Breast epithelium (tissue), 4 donors: ENCODE measurements around the gene GCGR. TPM values are rescaled to one million over a fixed set of nuclear protein-coding genes. Genes with fewer than 3 reads are reported as not detected.
A peak's percentile ranks its signal among the peaks of the same experiment; 100 is the strongest.

Experiments used
- DNase-seq, 2 donors: peaks; one replicate each; pipeline ENCODE4 v3.0.0-alpha.2; 2019; ENCODE audit warnings: low spot score in 2 of 2
- H3K27ac ChIP-seq, 2 donors: fragments of 200-600 bp; sonication (generic) in 1 of 2; one replicate each; pipeline ENCODE4 v1.5.1; 2016 to 2019; ENCODE audit warnings: mild to moderate bottlenecking in 1 of 2
- H3K27me3 ChIP-seq, 2 donors: fragments of 200-600 bp; sonication (generic) in 1 of 2; one replicate each; pipeline versions ENCODE4 v1.5.1 to v1.6.0; 2017 to 2019; ENCODE audit warnings: control low read depth in 1 of 2, mild to moderate bottlenecking in 1 of 2
- H3K36me3 ChIP-seq: fragments of 200-600 bp; one replicate; pipeline ENCODE4 v1.5.1; 2019
- H3K4me1 ChIP-seq, 2 donors: fragments of 200-600 bp; sonication (generic); one replicate each; pipeline ENCODE4 v1.5.1; 2016 to 2019; ENCODE audit warnings: control low read depth in 1 of 2
- H3K4me3 ChIP-seq, 3 donors: fragments of 200-600 bp; sonication (generic); 1 replicate in 2 of 3; 2 replicates in 1 of 3; pipeline ENCODE4 v1.5.1; 2016 to 2019; ENCODE audit warnings: mild to moderate bottlenecking in 3 of 3, moderate library complexity in 2 of 3
- H3K9me3 ChIP-seq, 2 donors: fragments of 200-600 bp; sonication (generic) in 1 of 2; one replicate each; pipeline ENCODE4 v1.5.1; 2016 to 2019; ENCODE audit warnings: control low read depth in 1 of 2
- POLR2A ChIP-seq: fragments of 450-650 bp; IDR thresholded peaks from one replicate; pipeline ENCODE4 v1.6.1; 2016; ENCODE audit warnings: antibody characterized with exemption, mild to moderate bottlenecking, moderate library complexity
- POLR2AphosphoS5 ChIP-seq, 3 donors: sonication (generic); formaldehyde crosslinking; IDR thresholded peaks; one replicate each; pipeline ENCODE4 v1.6.1; 2017; ENCODE audit warnings: antibody characterized with exemption in 3 of 3
- intact Hi-C: fragments of 100-400 bp; cut with DNase I; formaldehyde crosslinking; loops from one replicate; pipeline ENCODE4 v1.15.1; 2023; ENCODE audit warnings: low total_unique reads
- total RNA-seq, 3 donors: library from RNA; depleted of rRNA; stranded (reverse); fragments of >200 nt; gene quantifications; one replicate each; pipeline ENCODE4 v1.1.0, GENCODE V29; 2016
- TF ChIP-seq, protein P1 (sequence below), 3 donors: fragments of 450-650 bp; IDR thresholded peaks; one replicate each; pipeline ENCODE4 v1.5.1; 2016 to 2017; ENCODE audit warnings: antibody characterized with exemption in 3 of 3, mild to moderate bottlenecking in 3 of 3, moderate library complexity in 3 of 3

Gene GCGR
- total RNA-seq, 3 donors from 2014 or later = not detected

DNA sequence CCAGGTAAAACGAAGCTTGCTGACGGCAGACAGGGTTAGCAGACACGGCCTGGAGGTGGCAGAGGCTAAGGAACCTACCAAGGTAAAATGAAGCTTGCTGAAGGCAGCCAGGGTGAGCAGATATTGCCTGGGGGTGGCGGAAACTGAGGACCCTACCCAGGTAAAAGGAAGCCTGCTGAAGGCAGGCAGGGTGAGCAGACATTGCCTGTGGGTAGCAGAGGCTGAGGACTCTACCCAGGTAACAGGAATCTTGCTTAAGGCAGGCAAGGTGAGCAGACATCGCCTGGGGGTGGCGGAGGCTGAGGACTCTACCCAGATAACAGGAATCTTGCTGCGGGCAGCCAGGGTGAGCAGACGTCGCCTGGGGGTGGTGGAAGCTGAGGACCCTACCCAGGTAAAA, 2.6 kb upstream of the GCGR start:
- TF ChIP-seq POLR2AphosphoS5 (IDR thresholded peaks at IDR 0.05) (no peak), POLR2A (no peak)
- TF ChIP-seq, protein P1, sequence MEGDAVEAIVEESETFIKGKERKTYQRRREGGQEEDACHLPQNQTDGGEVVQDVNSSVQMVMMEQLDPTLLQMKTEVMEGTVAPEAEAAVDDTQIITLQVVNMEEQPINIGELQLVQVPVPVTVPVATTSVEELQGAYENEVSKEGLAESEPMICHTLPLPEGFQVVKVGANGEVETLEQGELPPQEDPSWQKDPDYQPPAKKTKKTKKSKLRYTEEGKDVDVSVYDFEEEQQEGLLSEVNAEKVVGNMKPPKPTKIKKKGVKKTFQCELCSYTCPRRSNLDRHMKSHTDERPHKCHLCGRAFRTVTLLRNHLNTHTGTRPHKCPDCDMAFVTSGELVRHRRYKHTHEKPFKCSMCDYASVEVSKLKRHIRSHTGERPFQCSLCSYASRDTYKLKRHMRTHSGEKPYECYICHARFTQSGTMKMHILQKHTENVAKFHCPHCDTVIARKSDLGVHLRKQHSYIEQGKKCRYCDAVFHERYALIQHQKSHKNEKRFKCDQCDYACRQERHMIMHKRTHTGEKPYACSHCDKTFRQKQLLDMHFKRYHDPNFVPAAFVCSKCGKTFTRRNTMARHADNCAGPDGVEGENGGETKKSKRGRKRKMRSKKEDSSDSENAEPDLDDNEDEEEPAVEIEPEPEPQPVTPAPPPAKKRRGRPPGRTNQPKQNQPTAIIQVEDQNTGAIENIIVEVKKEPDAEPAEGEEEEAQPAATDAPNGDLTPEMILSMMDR (IDR thresholded peaks at IDR 0.05) = no peak
- Histone ChIP-seq H3K9me3 (no peaks in the 10 kb centered on the region), H3K4me3 (no peak overlapping the region), H3K27me3 (peaks cover 12 to 60% of the 10 kb centered on the region in 2 donors), H3K4me1 (peaks cover 6 to 12% of the 10 kb centered on the region in 2 donors), H3K27ac (no peak overlapping the region), H3K36me3 (no peaks in the 10 kb centered on the region)
- intact Hi-C loops = no loop called here
- no peak for DNase-seq

DNA sequence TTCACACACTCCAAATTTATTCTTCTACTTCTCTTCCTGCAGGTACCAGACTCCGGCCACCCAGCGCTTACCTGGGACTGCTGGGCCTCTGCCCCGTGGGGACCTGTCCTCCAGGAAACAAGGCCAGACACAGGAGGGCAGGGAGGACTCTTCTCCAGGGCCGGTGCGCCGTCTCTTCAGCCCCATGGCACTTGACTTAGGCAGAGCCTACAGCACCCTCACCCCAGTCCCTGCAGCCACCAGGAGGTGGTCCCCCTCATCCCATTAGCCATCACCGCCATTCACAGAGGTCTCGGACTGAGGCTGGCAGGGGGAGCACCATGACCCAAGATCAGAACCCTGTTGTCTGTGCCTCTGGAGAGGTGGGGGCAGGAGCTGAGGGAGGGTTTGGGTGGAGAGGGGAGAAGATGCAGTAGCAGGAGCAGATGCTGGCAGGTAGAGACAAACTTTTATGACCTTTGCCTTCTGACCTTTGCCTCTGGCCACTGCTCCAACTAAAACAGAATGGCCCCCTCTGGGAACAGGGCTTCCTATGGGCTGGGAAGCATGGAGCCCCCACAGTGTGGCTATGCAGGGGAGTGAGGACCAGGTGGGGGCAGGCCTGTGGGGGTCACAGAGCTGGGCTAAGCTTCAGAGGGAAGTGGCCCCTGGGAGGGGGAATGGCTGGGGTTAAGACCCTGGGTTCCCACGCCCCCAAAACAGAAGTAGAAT, 1.7 kb upstream of the GCGR start:
- Histone ChIP-seq H3K9me3 (no peaks in the 10 kb centered on the region), H3K4me1 (peaks cover 6 to 12% of the 10 kb centered on the region in 2 donors), H3K27ac (no peak overlapping the region), H3K36me3 (no peaks in the 10 kb centered on the region), H3K4me3 (no peak overlapping the region), H3K27me3 (peaks cover 12 to 69% of the 10 kb centered on the region in 2 donors)
- TF ChIP-seq, protein P1 (IDR thresholded peaks at IDR 0.05) = no peak
- TF ChIP-seq POLR2AphosphoS5 (IDR thresholded peaks at IDR 0.05) (no peak), POLR2A (no peak)
- DNase-seq = no peak
- intact Hi-C loops = no loop called here

DNA sequence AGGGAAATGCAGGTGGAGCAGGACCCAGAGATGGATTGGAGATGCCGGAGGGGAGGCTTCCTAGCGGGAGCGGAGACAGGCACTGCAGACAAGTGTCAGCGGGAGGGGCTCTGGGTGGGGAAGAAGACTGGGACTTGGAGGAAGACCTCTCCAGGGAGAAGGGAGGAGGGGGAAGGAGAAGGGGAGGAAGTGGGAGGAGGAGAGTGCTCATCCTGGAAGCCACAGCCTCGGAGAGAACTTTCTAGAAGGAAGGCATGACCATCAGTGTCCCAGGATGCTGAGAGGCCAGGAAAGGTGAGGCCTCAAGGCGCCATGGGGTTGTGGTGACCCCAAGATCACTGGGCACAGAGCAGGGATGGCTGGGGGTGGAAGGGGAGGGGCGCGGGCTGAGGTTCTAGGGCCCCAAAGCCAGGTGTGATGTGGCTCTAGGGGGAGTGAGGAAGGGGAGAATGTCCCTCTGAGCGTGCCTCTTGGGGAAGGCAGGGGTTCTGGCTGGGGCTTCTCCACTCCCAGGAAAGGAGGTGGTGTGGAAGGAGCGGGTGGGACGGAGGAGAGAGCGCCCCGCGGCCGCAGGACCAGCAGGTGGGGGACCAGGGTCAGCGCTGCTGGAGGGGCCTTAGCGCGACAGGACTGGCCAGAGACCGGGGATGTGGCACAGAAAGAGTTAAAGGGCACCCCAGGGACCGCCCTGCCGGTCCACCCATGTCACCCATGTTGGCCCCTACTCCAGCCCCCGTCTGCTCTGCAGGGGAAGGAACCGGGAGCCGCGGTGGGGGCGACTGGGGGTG, 900 bp upstream of the GCGR start:
- peaks cover 12 to 78% of the 10 kb centered on the region in 2 donors for H3K27me3 ChIP-seq
- no peak for DNase-seq
- H3K27ac ChIP-seq = no peak overlapping the region
- intact Hi-C loops = no loop called here
- no peak for TF ChIP-seq POLR2A
- no peaks in the 10 kb centered on the region for H3K9me3 ChIP-seq
- no peaks in the 10 kb centered on the region for H3K36me3 ChIP-seq
- peaks cover 6 to 12% of the 10 kb centered on the region in 2 donors for H3K4me1 ChIP-seq
- peak overlapping the region in 1 of 3 donors; percentile 61 for H3K4me3 ChIP-seq

DNA sequence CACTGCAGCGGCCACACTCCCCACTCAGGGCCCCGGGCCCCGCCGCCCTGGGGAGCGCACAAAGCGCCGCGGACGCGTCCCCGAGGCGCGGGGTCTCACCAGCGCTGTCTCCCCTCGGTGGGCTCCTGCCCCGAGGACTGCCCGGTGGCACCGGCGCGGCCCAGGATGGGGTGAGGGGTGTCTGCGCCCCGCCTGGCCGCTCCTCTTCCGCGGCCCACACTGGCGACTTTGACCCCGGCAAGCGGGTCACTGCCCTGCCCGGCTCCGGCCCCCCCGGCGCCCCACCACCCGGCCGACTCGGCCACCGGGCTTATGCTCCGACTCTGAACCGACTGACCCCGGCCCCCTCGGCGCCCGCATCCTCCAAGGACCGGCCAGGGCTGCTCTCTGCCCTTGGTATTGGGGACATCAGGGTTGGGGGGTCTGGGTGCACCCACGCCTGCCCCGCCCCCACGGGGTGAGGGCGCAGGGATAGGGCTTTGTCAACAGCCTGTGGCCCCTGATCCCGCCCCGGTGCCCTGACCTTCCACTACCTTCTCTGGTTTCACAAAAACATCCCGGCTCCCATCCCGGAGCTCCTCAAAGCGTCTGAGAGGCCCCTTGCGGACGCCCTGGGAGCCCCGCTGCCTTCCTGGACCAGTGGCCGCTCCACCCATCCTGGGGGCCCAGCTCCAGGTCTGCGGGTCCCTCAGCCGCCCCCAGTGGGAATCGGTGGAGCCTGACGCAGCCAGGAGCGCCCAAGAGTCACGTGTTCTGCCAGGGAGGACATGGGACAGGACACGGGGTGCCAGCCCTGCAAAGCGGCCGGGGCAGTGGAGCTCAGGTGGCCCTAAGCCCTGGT, 829 bp downstream of the GCGR start:
- Histone ChIP-seq H3K27ac (no peak overlapping the region), H3K4me1 (peaks cover 6 to 12% of the 10 kb centered on the region in 2 donors), H3K27me3 (peaks cover 12 to 86% of the 10 kb centered on the region in 2 donors), H3K4me3 (peak overlapping the region in 2 of 3 donors; percentile 30 to 61), H3K9me3 (no peaks in the 10 kb centered on the region), H3K36me3 (no peaks in the 10 kb centered on the region)
- DNase-seq = no peak
- TF ChIP-seq POLR2A = no peak
- TF ChIP-seq, protein P1 (IDR thresholded peaks at IDR 0.05) = no peak
- TF ChIP-seq POLR2AphosphoS5 (IDR thresholded peaks at IDR 0.05) = no peak
- intact Hi-C loops = no loop called here

DNA sequence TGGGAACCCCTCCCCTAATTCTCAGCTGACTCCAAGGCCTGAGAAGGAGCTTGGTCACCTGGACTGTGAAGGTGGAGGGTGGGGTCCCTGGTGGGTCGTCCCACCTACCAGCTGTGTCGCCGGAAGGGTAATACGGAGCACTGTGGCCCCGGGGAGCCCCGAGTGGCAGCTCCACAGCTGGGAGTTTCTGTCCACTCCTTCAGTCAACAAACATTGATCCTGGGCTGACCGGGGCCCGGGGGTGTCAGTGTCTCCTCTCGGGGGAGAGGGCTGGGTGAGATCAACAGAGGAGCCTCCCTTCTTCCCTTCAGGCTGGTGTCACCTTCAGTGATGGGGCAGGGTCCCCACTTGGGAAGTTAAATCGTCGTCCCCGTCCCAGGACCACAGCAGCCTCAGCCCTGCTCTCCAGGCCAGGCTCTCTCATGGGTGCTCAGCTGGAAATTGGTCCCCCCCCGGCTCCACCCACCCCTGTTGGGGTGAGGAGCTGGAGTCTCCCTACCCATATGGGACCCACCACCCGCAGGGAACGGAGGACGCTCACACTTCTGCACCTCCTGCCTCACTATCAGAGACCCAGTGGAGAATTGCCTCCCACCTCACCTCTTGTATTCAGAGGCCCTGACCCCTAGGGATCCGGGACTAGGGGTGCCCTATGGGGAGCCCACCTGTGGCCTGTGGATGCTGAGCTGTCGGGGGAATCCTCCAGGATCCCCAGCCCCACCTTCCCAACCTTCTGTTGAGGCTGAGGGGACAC, 1.9 kb downstream of the GCGR start:
- intact Hi-C loops = no loop called here
- DNase-seq = no peak
- H3K9me3 ChIP-seq = no peaks in the 10 kb centered on the region
- no peak overlapping the region for H3K27ac ChIP-seq
- H3K36me3 ChIP-seq = no peaks in the 10 kb centered on the region
- TF ChIP-seq, protein P1 (IDR thresholded peaks at IDR 0.05) = no peak
- TF ChIP-seq POLR2AphosphoS5 (IDR thresholded peaks at IDR 0.05) = no peak
- no peak for TF ChIP-seq POLR2A
- peaks cover 12 to 91% of the 10 kb centered on the region in 2 donors for H3K27me3 ChIP-seq
- no peak overlapping the region for H3K4me3 ChIP-seq
- peaks cover 6 to 12% of the 10 kb centered on the region in 2 donors for H3K4me1 ChIP-seq
